ENCODE results near the gene LMOD2.

LMOD2 gene

DNA sequence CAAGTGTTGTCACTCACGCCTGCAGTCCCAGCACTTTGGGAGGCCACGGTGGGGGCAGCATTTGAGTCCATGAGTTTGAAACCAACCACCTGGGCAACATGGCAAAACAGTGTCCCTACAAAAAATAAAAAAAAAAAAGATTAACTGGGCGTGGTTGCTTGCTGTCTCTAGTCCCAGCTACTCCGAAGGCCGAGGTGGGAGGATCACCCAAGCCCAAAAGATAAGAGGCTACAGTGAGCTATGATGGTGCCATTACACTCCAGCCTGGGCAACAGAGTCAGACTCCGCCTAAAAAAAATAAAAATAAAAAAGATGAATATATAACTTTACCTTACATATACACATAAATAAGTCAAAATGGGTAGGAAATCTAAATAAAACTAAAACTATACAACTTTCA is 2.5 kb upstream of the LMOD2 start:
- Histone ChIP-seq H3K9me2 (replicated peaks; ENCODE audit: insufficient read depth, low read length) (no peaks in the 10 kb centered on the region), H3K27ac (ENCODE audit: low read length) (no peak overlapping the region), H3K4me3 (ENCODE audit: low read length) (no peak overlapping the region), H3K79me2 (ENCODE audit: low read length) (no peaks in the 10 kb centered on the region), H4K20me1 (ENCODE audit: insufficient read depth, low read length) (no peaks in the 10 kb centered on the region), H3K36me3 (replicated peaks; ENCODE audit: insufficient read depth, low read length) (no peaks in the 10 kb centered on the region), H3K9me3 (replicated peaks; ENCODE audit: insufficient read depth, low read length) (no peaks in the 10 kb centered on the region), H3K27me3 (replicated peaks; ENCODE audit: insufficient read depth, low read length) (no peaks in the 10 kb centered on the region), H2AFZ (ENCODE audit: low read length) (no peak overlapping the region), H3K4me2 (ENCODE audit: low read depth, low read length) (no peak overlapping the region), H3K9ac (ENCODE audit: low read length) (no peak overlapping the region), H3F3A (ENCODE audit: insufficient read depth, low read length) (no peaks in the 10 kb centered on the region), H3K4me1 (ENCODE audit: low read length) (no peaks in the 10 kb centered on the region)
- no peak for DNase-seq
- TF ChIP-seq EZH2 (optimal IDR thresholded peaks at IDR 0.05; ENCODE audit: low read depth, low read length) (no peak), EZH2phosphoT487 (IDR thresholded peaks at IDR 0.05; ENCODE audit: low read length) (no peak)
- TF ChIP-seq, protein P1, sequence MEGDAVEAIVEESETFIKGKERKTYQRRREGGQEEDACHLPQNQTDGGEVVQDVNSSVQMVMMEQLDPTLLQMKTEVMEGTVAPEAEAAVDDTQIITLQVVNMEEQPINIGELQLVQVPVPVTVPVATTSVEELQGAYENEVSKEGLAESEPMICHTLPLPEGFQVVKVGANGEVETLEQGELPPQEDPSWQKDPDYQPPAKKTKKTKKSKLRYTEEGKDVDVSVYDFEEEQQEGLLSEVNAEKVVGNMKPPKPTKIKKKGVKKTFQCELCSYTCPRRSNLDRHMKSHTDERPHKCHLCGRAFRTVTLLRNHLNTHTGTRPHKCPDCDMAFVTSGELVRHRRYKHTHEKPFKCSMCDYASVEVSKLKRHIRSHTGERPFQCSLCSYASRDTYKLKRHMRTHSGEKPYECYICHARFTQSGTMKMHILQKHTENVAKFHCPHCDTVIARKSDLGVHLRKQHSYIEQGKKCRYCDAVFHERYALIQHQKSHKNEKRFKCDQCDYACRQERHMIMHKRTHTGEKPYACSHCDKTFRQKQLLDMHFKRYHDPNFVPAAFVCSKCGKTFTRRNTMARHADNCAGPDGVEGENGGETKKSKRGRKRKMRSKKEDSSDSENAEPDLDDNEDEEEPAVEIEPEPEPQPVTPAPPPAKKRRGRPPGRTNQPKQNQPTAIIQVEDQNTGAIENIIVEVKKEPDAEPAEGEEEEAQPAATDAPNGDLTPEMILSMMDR (IDR thresholded peaks at IDR 0.05; ENCODE audit: low read length): no peak

DNA sequence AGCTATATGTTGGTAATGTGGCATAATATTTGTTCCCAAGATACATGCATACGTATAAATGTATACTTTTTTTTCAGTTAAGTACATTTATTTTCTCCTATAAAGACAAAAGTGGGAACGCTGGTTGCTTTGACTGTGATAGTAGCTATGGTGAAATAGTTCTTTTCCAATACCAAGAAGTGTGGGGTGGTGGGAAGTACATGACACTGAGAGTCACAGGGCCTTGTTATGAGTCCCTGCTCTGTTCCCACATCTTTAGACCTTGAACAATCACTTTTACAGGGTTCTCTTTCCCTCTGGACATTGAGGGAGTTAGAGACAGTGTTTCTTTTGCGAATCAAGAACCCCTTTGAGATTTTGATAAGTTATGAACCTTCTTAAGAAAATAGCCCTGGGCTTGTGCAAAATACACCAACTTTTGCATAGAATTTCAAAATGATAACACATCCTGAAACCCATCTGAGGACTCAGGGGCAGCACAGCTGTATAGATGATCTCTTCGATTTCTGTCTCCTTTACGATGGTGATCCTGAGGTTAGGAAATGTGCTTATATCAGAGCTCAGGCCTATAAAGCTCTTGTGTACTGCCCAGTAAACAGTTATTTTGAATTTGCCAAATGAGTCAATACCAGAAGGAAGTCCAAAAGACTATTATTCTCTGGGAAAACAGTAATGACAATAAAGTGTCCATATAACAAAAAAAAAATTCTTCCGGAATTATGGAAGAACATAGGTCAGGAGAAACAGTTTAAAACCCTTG is 1.1 kb downstream of the LMOD2 start:
- Histone ChIP-seq H3K27ac (ENCODE audit: low read length) (no peak overlapping the region), H3K4me1 (ENCODE audit: low read length) (no peaks in the 10 kb centered on the region), H2AFZ (ENCODE audit: low read length) (no peak overlapping the region), H3K79me2 (ENCODE audit: low read length) (no peaks in the 10 kb centered on the region), H3F3A (ENCODE audit: insufficient read depth, low read length) (no peaks in the 10 kb centered on the region), H4K20me1 (ENCODE audit: insufficient read depth, low read length) (no peaks in the 10 kb centered on the region), H3K36me3 (replicated peaks; ENCODE audit: insufficient read depth, low read length) (no peaks in the 10 kb centered on the region), H3K9me2 (replicated peaks; ENCODE audit: insufficient read depth, low read length) (no peaks in the 10 kb centered on the region), H3K9me3 (replicated peaks; ENCODE audit: insufficient read depth, low read length) (no peaks in the 10 kb centered on the region), H3K4me2 (ENCODE audit: low read depth, low read length) (no peak overlapping the region), H3K9ac (ENCODE audit: low read length) (no peak overlapping the region), H3K27me3 (replicated peaks; ENCODE audit: insufficient read depth, low read length) (no peaks in the 10 kb centered on the region), H3K4me3 (ENCODE audit: low read length) (no peak overlapping the region)
- TF ChIP-seq, protein P1 (IDR thresholded peaks at IDR 0.05; ENCODE audit: low read length): no peak
- TF ChIP-seq EZH2 (optimal IDR thresholded peaks at IDR 0.05; ENCODE audit: low read depth, low read length) (no peak), EZH2phosphoT487 (IDR thresholded peaks at IDR 0.05; ENCODE audit: low read length) (no peak)
- no peak for DNase-seq

DNA sequence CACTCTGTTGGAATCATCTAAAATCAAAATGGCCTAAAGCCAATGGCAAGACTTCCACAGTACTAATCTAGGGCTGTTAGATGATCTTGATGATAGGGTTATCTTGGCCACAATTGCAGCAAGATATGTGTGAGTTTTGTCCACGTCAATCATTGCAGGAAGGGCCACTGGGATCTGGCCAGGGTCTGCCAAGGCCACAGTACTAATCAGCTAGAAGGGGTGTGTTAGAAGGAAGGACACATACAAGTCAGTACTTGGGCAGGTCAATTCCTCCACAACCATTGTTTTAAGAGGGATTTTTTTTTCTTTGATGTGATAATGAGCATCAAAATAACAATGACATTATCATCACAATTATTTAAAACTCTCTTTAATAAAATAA is 1.6 kb downstream of the LMOD2 start:
- TF ChIP-seq, protein P1 (IDR thresholded peaks at IDR 0.05; ENCODE audit: low read length): no peak
- TF ChIP-seq EZH2 (optimal IDR thresholded peaks at IDR 0.05; ENCODE audit: low read depth, low read length) (no peak), EZH2phosphoT487 (IDR thresholded peaks at IDR 0.05; ENCODE audit: low read length) (no peak)
- Histone ChIP-seq H3K9ac (ENCODE audit: low read length) (no peak overlapping the region), H3K79me2 (ENCODE audit: low read length) (no peaks in the 10 kb centered on the region), H3K27me3 (replicated peaks; ENCODE audit: insufficient read depth, low read length) (no peaks in the 10 kb centered on the region), H3K4me3 (ENCODE audit: low read length) (no peak overlapping the region), H3F3A (ENCODE audit: insufficient read depth, low read length) (no peaks in the 10 kb centered on the region), H3K4me2 (ENCODE audit: low read depth, low read length) (no peak overlapping the region), H3K9me3 (replicated peaks; ENCODE audit: insufficient read depth, low read length) (no peaks in the 10 kb centered on the region), H3K27ac (ENCODE audit: low read length) (no peak overlapping the region), H3K36me3 (replicated peaks; ENCODE audit: insufficient read depth, low read length) (no peaks in the 10 kb centered on the region), H4K20me1 (ENCODE audit: insufficient read depth, low read length) (no peaks in the 10 kb centered on the region), H3K9me2 (replicated peaks; ENCODE audit: insufficient read depth, low read length) (no peaks in the 10 kb centered on the region), H3K4me1 (ENCODE audit: low read length) (no peaks in the 10 kb centered on the region), H2AFZ (ENCODE audit: low read length) (no peak overlapping the region)
- DNase-seq: no peak
